SK-N-SH (cell line): ENCODE data around the gene ARID1B.

Experiments used
- CTCF ChIP-seq: fragments of 200-600 bp; sonication (generic); IDR thresholded peaks from 2 replicates; pipeline ENCODE4 v1.6.1; 2017; ENCODE audit warnings: antibody characterized with exemption, mild to moderate bottlenecking, moderate library complexity
- EP300 ChIP-seq, 2 experiments: IDR thresholded peaks; 2 replicates each; pipeline versions ENCODE4 v1.4.0 to v1.6.1; 2012; ENCODE audit warnings: borderline replicate concordance in 1 of 2, low read depth in 1 of 2, low read length in 1 of 2
- NFIC ChIP-seq: IDR thresholded peaks from 2 replicates; pipeline ENCODE4 v1.4.0; 2012; ENCODE audit warnings: borderline replicate concordance
- POLR2AphosphoS5 ChIP-seq: IDR thresholded peaks from 2 replicates; pipeline ENCODE4 v1.6.1; 2012; ENCODE audit warnings: low read depth, low read length
- RAD21 ChIP-seq: IDR thresholded peaks from 2 replicates; pipeline ENCODE4 v1.6.1; 2012; ENCODE audit warnings: mild to moderate bottlenecking, low read length
- RCOR1 ChIP-seq: fragments of 150-350 bp; IDR thresholded peaks from 2 replicates; pipeline ENCODE4 v1.6.1; 2017; ENCODE audit warnings: antibody characterized with exemption, low read length
- REST ChIP-seq: IDR thresholded peaks from 2 replicates; pipeline ENCODE4 v1.6.1; 2012; ENCODE audit warnings: mild to moderate bottlenecking, low read depth, low read length, moderate library complexity
- TEAD4 ChIP-seq: IDR thresholded peaks from 2 replicates; pipeline ENCODE4 v1.4.0; 2012; ENCODE audit warnings: mild to moderate bottlenecking, borderline replicate concordance; ENCODE audit not compliant: insufficient read depth

DNA sequence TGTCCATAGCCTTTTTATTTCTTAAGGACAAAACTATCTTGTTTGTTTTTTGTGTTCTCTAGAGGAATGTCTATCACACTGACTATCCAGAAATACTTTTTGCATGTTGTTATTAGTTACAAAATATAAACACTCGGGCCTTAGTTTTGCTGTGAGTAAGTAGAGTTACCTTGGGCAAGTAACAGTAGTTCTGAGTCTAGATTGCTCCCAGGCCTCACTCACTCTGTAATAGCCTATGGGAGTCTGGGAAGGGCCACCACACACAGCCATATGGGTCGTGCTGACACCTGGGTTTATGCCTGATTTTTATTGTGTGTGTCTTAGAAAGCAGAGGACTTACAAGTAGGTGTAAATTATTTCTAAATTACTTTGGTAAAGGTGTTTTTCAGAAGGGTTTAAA, 360.3 kb downstream of the ARID1B start:
- TF ChIP-seq NFIC (no peak), CTCF (no peak), EP300 (IDR thresholded peaks at IDR 0.05; ENCODE audit: borderline replicate concordance in 1 of 2, low read depth in 1 of 2, low read length in 1 of 2) (no peak), TEAD4 (no peak), RAD21 (no peak), REST (no peak), POLR2AphosphoS5 (no peak), RCOR1 (no peak)
